ENCODE measurements around the gene RAET1L.
"Not testable (repeated sequence)": the region's sequence is repeated elsewhere in the genome, so short reads cannot be mapped to it uniquely, and the experiment has no call there.

RAET1L gene

GRCh38 chr6:150032598-150032997, 7.3 kb upstream of the RAET1L start:
- H3K4me3 Mint-ChIP-seq: no peak overlapping the region
- peaks cover 23% of the 10 kb centered on the region for H3K27me3 Mint-ChIP-seq
- H3K27ac Mint-ChIP-seq: no peak overlapping the region
- no peaks in the 10 kb centered on the region for H3K36me3 Mint-ChIP-seq
- no peaks in the 10 kb centered on the region for H3K9me3 Mint-ChIP-seq (ENCODE audit: low read depth)
- peaks cover 10% of the 10 kb centered on the region for H3K4me1 Mint-ChIP-seq (ENCODE audit: low read depth)

GRCh38 chr6:150030611-150031010, 5.3 kb upstream of the RAET1L start:
- H3K9me3 Mint-ChIP-seq (ENCODE audit: low read depth): no peaks in the 10 kb centered on the region
- H3K36me3 Mint-ChIP-seq: no peaks in the 10 kb centered on the region
- H3K27ac Mint-ChIP-seq: no peak overlapping the region
- H3K27me3 Mint-ChIP-seq: peaks cover 17% of the 10 kb centered on the region
- H3K4me1 Mint-ChIP-seq (ENCODE audit: low read depth): peaks cover 7% of the 10 kb centered on the region
- no peak overlapping the region for H3K4me3 Mint-ChIP-seq

DNA sequence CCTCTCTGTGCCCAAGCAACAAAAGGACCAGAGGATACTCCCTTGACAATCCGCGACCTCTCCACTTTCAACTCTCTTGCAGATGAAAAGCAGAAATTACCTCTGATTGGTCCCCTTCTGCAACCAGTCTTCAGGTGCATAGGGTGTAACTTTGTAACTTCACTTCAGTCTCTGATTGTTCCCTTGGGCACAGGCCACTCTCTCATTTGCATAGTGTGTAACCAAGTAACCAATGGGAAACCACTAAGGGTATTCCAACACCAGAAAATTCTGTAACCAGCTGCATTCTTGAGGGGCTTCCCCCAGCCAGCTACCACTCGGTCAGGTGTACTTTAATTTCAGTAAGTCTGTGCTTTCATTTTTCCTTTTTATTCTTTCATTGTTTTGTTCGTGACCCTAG, 4.4 kb upstream of the RAET1L start:
- peaks cover 22% of the 10 kb centered on the region for H3K27me3 Mint-ChIP-seq
- no peak overlapping the region for H3K27ac Mint-ChIP-seq
- H3K9me3 Mint-ChIP-seq (ENCODE audit: low read depth): no peaks in the 10 kb centered on the region
- peaks cover 11% of the 10 kb centered on the region for H3K4me1 Mint-ChIP-seq (ENCODE audit: low read depth)
- H3K36me3 Mint-ChIP-seq: no peaks in the 10 kb centered on the region
- H3K4me3 Mint-ChIP-seq: no peak overlapping the region

DNA sequence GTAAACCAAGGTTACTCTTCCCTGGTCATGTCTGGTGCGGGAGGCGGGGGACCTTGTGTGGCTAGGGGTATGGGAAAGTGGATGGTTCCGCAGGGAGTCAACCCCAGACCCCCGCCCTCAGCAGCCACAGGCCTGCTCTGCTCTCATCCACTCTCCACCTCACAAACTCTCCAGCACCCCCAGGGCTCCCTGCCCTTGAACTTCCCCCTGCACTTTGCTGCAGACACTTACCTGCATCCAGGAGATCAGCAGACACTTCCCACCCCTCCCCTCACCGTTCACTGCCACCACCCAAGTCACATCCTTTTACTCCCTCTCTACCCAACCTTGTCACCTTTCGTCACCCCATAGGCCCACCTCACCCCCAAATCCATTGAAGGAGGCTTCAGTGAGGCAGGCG, 3.9 kb upstream of the RAET1L start:
- peaks cover 11% of the 10 kb centered on the region for H3K4me1 Mint-ChIP-seq (ENCODE audit: low read depth)

DNA sequence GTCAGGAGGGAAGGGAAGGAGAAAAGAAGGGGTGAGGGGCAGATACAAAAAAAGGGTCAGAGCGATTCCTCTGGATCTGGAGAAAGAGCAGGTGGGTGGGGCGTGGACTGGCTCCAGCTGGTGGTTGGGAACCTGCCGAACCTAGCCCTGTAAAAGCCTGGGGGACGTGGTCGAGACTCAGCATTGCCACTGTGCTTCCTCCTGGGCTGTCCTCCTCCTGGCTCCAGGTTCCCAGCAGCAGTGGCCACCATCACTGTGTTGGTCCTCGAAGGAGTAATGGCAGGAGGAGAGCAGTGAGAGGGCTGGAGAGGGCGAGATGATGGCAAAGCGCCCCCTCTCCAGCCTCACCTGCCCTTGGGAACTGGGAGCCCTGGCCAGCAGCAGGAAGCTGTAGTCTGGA, 3.5 kb upstream of the RAET1L start:
- Mint-ChIP-seq H3K9me3 (ENCODE audit: low read depth) (no peaks in the 10 kb centered on the region), H3K4me1 (ENCODE audit: low read depth) (peaks cover 11% of the 10 kb centered on the region), H3K27ac (no peak overlapping the region), H3K27me3 (peaks cover 23% of the 10 kb centered on the region), H3K4me3 (no peak overlapping the region), H3K36me3 (no peaks in the 10 kb centered on the region)

More for the DNA sequence above, 3.9 kb upstream of the RAET1L start:
- H3K27me3 Mint-ChIP-seq: peaks cover 21% of the 10 kb centered on the region
- no peaks in the 10 kb centered on the region for H3K9me3 Mint-ChIP-seq (ENCODE audit: low read depth)
- H3K4me3 Mint-ChIP-seq: no peak overlapping the region
- no peak overlapping the region for H3K27ac Mint-ChIP-seq
- H3K36me3 Mint-ChIP-seq: no peaks in the 10 kb centered on the region

- H3K4me1 Mint-ChIP-seq (ENCODE audit: low read depth): peaks cover 11% of the 10 kb centered on the region
- H3K27ac Mint-ChIP-seq: no peak overlapping the region
- H3K36me3 Mint-ChIP-seq: no peaks in the 10 kb centered on the region
- peaks cover 19% of the 10 kb centered on the region for H3K27me3 Mint-ChIP-seq
- H3K9me3 Mint-ChIP-seq (ENCODE audit: low read depth): no peaks in the 10 kb centered on the region
- H3K4me3 Mint-ChIP-seq: no peak overlapping the region
These were observed 2.7 kb upstream of the RAET1L start for GRCh38 chr6:150027806-150028565.

GRCh38 chr6:150026976-150027805, 1.9 kb upstream of the RAET1L start:
- Mint-ChIP-seq H3K9me3 (ENCODE audit: low read depth) (no peaks in the 10 kb centered on the region), H3K4me3 (no peak overlapping the region), H3K36me3 (no peaks in the 10 kb centered on the region), H3K27ac (no peak overlapping the region), H3K4me1 (ENCODE audit: low read depth) (peaks cover 11% of the 10 kb centered on the region), H3K27me3 (peaks cover 17% of the 10 kb centered on the region)

DNA sequence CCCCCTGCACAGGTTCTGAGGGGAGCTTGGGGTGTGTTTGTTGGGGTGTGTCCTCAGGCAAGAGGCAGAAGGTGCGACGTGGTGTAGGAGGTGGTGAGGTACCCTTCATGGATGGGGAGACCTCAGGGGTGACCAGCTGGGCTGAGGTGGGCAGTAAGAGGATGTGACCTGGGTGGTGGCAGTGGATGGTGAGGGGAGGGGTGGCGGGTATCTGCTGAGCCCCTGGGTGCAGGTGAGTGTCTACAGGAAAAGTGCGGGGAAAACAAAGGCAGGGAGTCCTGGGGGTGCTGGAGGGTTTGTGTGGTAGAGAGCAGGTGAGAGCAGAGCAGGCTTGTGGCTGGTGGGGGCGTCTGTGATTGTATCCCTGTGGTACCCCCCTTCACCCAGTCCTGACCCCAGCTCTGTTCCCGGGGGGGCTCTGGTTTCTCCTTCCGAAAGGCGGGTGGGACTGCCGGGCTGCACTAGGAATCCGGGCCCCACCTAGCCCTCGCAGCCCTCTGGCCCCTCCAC, 631 bp downstream of the RAET1L start:
- no peaks in the 10 kb centered on the region for H3K9me3 Mint-ChIP-seq (ENCODE audit: low read depth)
- H3K36me3 Mint-ChIP-seq: no peaks in the 10 kb centered on the region
- no peak overlapping the region for H3K27ac Mint-ChIP-seq
- H3K4me3 Mint-ChIP-seq: no peak overlapping the region
- peaks cover 10% of the 10 kb centered on the region for H3K4me1 Mint-ChIP-seq (ENCODE audit: low read depth)
- peaks cover 23% of the 10 kb centered on the region for H3K27me3 Mint-ChIP-seq

DNA sequence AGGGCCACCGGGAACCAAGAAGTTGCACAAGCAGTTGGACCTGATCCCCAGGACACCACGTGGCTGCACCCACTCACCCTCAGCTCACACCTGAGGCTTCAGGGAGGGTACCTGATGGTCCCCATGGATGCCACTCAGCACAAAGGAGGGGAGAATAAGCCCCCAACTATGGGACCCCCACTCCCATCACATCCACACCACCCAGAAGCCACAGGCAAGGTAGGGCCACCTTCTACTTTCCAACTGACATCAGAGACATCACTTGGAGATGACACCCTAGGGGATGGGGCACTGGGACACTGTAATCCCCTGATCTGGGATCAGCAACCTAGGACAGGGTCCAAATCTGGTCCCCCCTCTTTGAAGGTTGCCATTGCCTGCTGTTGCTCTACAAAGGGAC, 1.3 kb downstream of the RAET1L start:
- not testable (repeated sequence) for H3K27ac Mint-ChIP-seq; H3K9me3 Mint-ChIP-seq (ENCODE audit: low read depth); H3K36me3 Mint-ChIP-seq; H3K4me3 Mint-ChIP-seq; H3K4me1 Mint-ChIP-seq (ENCODE audit: low read depth)
- H3K27me3 Mint-ChIP-seq: peaks cover 23% of the 10 kb centered on the region

GRCh38 chr6:150021870-150022269, 3.5 kb downstream of the RAET1L start:
- H3K9me3 Mint-ChIP-seq (ENCODE audit: low read depth); H3K36me3 Mint-ChIP-seq; H3K27ac Mint-ChIP-seq; H3K4me1 Mint-ChIP-seq (ENCODE audit: low read depth); H3K4me3 Mint-ChIP-seq: not testable (repeated sequence)
- peaks cover 33% of the 10 kb centered on the region for H3K27me3 Mint-ChIP-seq

- Mint-ChIP-seq H3K4me3 (no peak overlapping the region), H3K36me3 (no peaks in the 10 kb centered on the region), H3K4me1 (ENCODE audit: low read depth) (peaks cover 12% of the 10 kb centered on the region), H3K27me3 (peaks cover 36% of the 10 kb centered on the region), H3K9me3 (ENCODE audit: low read depth) (no peaks in the 10 kb centered on the region), H3K27ac (no peak overlapping the region)
These were observed 6.3 kb downstream of the RAET1L start for GRCh38 chr6:150018846-150019580.

DNA sequence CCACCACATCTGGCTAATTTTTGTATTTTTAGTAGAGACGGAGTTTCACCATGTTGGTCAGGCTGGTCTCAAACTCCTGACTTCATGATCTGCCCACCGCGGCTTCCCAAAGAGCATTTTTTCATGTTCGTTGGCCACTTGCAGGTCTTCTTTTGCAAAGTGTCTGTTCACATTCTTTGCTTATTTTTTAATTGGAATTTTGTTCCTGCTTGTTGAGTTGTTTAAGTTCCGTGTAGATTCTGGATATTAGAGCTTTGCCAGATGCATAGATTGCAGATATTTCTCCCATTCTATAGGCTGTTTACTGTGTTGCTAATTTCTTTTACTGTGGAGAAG, 8.2 kb downstream of the RAET1L start:
- not testable (repeated sequence) for H3K27ac Mint-ChIP-seq
- H3K4me1 Mint-ChIP-seq (ENCODE audit: low read depth): peaks cover 16% of the 10 kb centered on the region

DNA sequence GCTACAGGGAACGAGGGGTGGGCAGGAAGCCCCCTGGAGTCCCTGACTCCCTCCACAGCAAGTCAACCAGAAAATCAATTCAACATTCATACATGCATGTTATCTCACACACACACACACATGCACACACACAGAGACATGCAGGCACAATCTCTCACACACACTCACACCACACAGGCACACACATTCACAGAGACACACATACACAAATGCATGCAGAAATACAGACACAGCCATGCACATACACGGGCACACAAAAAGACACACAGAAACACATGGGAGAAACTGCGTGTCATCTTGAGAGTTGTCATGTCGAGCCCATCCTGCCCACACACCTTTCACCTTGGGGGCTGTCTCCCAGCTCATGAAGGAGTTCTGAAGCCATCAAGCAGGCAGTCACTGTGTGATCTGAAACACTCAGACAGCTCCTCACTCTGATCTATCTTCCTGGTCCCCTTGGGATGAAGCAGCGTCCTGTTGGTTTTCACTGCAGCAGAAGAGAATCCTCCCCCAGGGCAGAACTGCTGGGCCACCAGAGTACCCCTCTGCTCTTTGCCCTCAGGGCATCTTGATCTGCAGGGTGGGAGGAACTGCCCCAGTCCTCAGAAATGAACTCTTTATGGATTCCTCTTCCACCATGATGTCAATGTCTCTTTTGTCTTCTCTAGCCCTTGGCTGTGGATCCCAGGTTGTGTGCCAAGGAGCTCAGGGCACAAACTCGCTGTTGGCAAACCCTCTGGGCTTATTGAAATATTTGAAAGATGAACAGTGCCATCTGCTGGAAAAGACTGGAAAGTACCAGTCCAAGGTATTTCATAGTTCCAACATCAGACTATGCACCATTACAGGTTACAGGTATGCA, 8.8 kb downstream of the RAET1L start:
- H3K27ac Mint-ChIP-seq: no peak overlapping the region
- peaks cover 51% of the 10 kb centered on the region for H3K27me3 Mint-ChIP-seq
- no peaks in the 10 kb centered on the region for H3K36me3 Mint-ChIP-seq
- no peaks in the 10 kb centered on the region for H3K9me3 Mint-ChIP-seq (ENCODE audit: low read depth)
- peaks cover 16% of the 10 kb centered on the region for H3K4me1 Mint-ChIP-seq (ENCODE audit: low read depth)
- H3K4me3 Mint-ChIP-seq: no peak overlapping the region

More for the DNA sequence above, 8.2 kb downstream of the RAET1L start:
- not testable (repeated sequence) for H3K4me3 Mint-ChIP-seq; H3K9me3 Mint-ChIP-seq (ENCODE audit: low read depth); H3K36me3 Mint-ChIP-seq
- peaks cover 48% of the 10 kb centered on the region for H3K27me3 Mint-ChIP-seq

- H3K9me3 Mint-ChIP-seq (ENCODE audit: low read depth); H3K27ac Mint-ChIP-seq; H3K36me3 Mint-ChIP-seq; H3K4me3 Mint-ChIP-seq: not testable (repeated sequence)
- Mint-ChIP-seq H3K4me1 (ENCODE audit: low read depth) (peaks cover 16% of the 10 kb centered on the region), H3K27me3 (peaks cover 51% of the 10 kb centered on the region)
These were observed 9.9 kb downstream of the RAET1L start for GRCh38 chr6:150015281-150016001.
